NCI-H2081 (cell line): ENCODE measurements around the gene DNM2.
A peak's percentile ranks its signal among the peaks of the same experiment; 100 is the strongest.
"Not testable (repeated sequence)": the region's sequence is repeated elsewhere in the genome, so short reads cannot be mapped to it uniquely, and the experiment has no call there.

Experiments
- DNase-seq, 2 experiments: peaks; one replicate each; lab custom pipeline; 2025; lab: John Stamatoyannopoulos, UW

DNM2 gene

GRCh38 chr19:10835754-10836478, 118.0 kb downstream of the DNM2 start, which contains the start of gene TMED1:
Gene TMED1 (minus strand): TSS chr19:10836212. CDS start chr19:10836191, 21 bp downstream.
- peak; percentile 97 to 99 for DNase-seq

DNA sequence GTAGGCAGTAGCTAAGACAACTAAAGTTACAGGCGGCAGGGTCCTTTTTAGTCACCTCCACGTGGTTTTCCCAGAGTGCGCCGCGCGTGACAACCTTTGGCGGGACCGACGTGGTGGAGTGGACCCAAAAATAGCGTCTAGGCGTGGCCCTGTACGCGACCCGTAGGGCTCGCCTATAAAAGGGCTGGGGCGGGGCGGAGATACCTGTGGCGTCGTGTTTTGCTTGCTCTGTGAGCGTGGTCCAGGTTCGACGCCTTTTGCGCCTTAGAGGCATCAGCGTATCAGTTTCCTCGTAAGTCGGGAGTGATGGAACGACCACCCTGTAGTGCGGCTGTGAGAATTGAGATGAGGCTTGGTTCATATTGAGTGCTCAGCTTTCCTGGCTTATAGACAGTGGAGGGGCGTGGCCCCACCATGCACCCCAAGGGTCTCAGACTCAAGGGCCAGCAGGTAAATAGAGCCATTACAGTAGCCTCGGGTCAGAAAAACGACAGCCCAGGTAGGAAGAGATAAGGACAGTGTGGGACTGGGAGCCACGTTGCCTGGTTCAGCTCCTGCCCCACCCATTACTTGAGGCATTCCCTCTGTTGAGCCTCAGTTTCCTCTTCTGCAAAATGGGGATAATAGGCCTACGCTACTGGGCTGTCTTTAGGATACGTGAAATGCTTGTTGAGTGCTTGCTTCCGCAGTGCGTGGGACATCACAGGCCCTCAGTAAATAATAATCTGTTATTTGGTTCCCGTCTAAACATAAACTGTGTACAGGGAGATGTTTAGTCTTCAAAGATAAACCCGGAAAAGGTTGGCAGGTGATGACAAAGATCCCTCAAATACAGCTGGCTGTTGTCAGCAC, 118.8 kb downstream of the DNM2 start:
- DNase-seq, result peak; percentile 88 to 91

GRCh38 chr19:10837649-10838048, 119.8 kb downstream of the DNM2 start:
- DNase-seq, result not testable (repeated sequence)

DNA sequence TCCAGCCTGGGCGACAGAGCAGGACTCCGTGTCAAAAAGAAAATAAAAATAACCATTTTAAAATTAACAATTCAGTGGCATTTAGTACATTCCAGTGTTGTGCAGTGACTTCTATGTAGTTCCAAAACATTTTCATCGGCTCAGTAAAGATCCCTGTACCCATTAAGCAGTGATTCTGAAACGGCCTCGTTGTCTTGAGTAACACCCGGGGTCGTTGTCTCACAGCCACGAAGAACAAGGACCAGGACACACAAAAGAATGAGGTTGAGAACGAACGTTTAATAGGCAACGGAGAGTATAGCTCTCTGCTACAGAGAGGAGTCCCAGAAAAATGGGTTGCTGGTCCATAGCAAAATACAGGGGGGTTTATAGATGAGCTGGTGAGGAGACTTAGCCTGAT, 120.5 kb downstream of the DNM2 start:
- DNase-seq, result no peak

- DNase-seq, result no peak
Measured at GRCh38 chr19:10839114-10840050, 121.5 kb downstream of the DNM2 start.

DNA sequence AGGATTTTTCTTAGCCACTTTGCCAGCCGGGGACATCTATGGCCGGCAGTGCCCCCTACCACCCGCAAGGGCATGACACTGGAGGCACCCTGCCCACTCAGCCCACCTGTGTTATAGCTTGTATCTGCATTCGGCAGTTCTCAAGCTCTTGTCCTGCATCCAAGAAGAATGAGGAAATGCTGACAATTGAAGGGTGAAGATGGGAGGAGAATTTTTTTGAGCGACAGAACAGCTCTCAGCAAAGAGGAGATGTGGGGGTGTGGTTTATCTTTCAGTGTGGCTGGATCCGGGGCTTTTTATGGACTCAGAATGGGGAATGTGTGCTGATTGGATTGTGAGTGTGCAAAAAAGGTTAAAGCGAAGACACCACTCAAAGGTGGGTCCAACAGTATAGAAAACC, 124.9 kb downstream of the DNM2 start:
- no peak for DNase-seq

- no peak for DNase-seq
Measured at GRCh38 chr19:10846500-10847202, 128.8 kb downstream of the DNM2 start.

- no peak for DNase-seq
Measured at GRCh38 chr19:10848230-10848856, 130.5 kb downstream of the DNM2 start, which contains the start of gene C19orf38. Gene C19orf38 (plus strand): TSS chr19:10848415. CDS start chr19:10848509, 94 bp downstream.

DNA sequence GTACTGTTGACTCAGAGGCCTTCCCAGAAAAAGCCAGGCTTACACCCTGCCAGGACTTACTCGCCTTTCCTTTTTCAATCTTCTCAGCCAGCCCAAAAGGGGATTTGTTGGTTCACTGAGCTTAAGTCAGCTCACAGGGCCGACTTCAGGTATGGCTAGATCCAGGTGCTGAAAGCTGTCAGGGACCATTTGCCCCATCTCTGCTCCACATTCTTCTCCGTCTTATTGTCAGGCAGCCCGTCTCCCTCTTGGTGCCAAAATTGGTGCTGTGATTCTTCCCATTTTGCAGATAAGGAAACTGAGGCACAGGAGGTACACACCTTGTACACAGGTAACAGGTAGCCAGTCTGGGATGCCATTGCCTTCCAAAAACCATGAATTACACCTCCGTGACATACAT, 132.8 kb downstream of the DNM2 start:
- no peak for DNase-seq

DNA sequence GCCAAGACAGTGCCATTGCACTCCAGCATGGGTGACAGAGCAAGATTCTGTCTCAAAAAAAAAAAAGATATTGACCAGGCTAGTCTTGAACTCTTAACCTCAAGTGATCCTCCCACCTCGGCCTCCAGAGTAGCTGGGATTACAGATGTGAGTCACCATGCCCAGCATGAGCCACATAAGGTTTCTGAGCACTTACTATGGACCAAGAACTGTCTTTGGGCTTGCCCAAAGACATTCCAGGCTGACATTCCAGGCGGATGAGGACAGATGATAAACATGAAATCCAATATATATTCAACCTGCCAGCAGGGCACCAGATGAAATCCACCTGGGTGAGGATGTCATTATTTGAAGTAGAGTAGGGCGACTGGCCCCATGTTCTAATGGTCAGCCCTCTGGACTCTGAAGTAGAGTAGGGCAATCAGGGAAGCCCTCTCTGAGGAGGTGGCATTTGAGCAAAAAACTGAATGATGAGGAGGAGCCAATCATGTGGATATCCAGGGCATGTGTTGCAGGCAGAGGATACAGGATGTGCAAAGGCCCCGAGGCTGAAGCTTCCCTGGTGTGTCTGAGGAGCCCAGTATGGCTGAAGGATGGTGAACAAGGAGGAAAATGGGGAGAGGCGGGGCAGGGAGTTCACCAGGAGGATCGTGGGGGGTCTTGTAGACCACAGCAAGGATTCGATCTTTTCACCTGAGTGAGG, 134.4 kb downstream of the DNM2 start:
- DNase-seq, result no peak

DNA sequence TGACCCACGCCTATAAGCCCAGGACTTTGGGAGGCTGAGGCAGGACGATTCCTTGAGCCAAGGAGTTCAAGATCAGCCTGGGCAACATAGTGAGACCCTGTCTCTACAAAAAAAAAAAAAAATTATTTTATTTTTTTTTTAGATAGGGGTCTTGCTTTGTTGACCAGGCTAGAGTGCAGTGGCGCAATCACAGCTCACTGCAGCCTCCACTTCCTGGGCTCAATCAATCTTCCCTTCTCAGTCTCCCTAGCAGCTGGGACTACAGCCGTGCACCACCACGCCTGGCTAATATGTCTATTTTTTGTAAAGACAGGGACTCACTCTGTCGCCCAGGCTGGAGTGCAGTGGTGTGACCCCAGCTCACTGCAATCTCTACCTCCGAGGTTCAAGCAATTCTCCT, 135.1 kb downstream of the DNM2 start:
- DNase-seq, result no peak

- no peak for DNase-seq
Measured at GRCh38 chr19:10854350-10855089, 136.6 kb downstream of the DNM2 start.

DNA sequence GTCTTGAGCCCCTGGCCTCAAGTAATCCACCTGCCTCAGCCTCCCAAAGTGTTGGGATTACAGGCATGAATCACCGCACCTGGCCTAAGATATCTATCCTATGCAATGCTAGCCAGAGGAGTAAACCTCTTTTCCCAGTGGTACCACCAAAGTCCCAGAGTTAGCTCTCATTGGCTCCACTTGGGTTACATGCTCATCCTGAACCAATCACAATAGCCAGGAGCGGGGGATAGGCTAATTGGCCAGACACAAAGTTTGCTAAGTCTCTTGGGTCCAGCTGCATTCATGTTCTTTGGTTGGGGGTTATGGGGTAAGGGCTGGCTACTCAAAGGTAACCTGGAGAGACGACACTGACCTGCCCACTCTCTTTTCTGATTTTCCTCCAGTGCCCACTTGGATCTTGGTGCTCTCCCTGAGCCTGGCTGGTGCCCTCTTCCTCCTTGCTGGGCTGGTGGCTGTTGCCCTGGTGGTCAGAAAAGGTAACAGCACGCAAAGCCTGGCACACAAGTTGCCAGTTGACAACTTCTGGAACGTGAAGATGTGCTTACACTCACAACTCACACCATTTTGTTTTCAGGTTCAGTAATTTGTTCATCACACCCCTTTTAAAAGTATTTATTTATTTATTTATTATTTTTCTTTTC, 138.1 kb downstream of the DNM2 start:
- DNase-seq, result no peak

GRCh38 chr19:10856899-10857298, 139.0 kb downstream of the DNM2 start:
- not testable (repeated sequence) for DNase-seq

DNA sequence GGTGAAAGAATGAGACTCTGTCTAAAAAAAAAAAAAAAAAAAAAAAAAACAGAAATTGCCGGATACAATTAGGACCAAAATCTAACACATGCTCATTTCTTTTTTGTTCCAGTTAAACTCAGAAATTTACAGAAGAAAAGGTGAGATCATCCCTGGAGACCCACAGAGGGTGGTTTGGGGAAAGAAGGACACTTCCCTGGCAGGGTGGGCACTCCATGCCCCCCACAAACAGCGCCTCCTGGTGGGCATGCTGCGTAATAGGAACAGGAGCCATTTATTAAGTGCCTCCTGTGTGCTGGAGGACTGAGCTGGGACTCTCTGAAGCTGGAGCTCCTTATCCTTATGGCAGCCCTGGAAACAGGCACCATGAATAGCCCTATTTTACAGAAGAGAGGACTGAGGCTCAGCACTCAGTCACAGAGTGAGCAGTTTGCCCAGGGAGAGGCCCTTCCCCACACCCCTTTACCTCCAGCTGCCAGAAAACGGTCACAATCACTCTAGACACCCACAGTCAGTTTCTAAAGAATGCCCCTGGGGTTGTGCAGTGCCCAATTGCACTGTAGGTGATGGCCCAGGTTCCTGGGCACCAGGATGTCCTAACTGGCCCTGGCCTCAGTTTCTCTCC, 140.4 kb downstream of the DNM2 start:
- no peak for DNase-seq

GRCh38 chr19:10861103-10861651, 143.3 kb downstream of the DNM2 start:
- no peak for DNase-seq

DNA sequence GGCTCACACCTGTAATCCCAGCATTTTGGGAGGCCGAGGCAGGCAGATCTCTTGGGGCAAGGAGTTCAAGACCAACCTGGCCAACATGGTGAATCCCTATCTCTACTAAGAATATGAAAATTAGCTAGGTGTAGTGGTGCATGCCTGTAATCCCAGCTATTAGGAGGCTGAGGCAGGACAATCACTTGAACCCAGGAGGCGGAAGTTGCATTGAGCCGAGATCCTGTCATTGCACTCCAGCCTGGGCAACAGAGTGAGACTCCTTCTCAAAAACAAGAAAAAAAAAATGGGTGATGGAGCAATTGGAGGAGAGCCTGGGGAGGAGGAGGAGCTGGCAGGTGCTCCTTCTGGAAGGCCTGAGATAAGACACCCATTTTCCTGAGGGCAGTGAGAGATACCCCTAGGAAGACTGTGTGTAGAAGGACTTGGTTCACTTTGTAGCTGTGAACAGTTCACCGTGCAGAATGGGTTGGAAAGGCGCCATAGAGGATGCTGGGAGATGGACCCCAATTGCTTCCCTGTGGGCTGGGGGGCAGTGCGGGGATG, 144.8 kb downstream of the DNM2 start:
- no peak for DNase-seq
